ENCODE results near the gene MALL. TPM values are rescaled to one million over a fixed set of nuclear protein-coding genes. Genes with fewer than 3 reads are reported as not detected.
"Not testable (repeated sequence)": the region's sequence is repeated elsewhere in the genome, so short reads cannot be mapped to it uniquely, and the experiment has no call there.

Gene MALL
- total and polyA plus RNA-seq, 12 donors, result 6.8 to 43.6 (median 11.4) TPM

DNA sequence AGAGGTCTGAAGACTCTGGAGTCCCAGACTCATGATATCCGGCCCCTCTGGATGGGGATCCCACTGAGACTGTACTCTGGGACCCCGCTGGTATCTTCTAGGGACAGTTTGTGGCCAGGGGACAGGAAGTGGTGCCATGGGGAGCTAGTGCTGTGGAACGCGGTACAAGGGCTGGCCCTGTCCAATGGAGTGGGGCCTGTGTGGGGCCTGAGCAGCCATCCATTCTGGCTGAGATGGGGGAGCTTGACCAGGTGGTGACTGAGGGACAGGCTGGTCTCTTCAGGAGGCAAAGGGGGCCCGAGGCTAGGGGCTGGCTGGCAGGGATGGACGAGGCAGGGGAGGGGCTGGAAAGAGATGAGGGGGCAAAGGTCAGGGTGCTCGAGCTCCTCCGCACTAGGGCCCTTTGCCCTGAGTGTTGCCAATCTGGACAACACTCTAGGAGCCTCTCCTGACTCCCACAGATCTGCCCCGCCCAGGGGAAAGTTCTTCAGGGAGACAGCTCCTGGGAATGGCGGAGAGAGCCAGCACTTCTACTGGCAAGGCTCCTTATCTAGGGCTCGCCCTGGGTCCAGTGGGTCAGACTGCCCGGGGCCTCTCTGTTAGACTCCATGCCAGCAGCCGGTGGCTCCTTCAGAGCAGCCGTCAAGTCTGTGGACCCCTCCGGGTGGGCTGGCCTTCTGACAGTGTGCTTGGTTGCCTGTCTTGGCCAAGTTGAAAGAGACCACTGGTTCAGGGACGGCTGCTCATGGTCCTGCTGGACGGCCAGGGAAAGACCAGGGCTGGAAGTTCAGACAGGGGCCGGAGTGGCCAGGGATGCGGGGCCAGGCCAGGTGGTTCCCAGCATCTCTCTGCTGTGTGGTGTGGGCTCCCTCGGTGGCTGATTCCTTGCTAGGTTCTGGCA is 12.3 kb downstream of the MALL start:
- Histone ChIP-seq H3K9me3 (peaks cover 0 to 3% (median 0%) of the 10 kb centered on the region in 11 donors), H3K36me3 (peaks cover 0 to 5% (median 0%) of the 10 kb centered on the region in 9 donors), H3K27me3 (no peaks in the 10 kb centered on the region), H3K27ac (peak overlapping the region; percentile 12 to 95 (median 90)), H3K4me1 (peaks cover 6 to 95% (median 44%) of the 10 kb centered on the region in 9 donors), H3K4me3 (no peak overlapping the region)
- ATAC-seq, result no peak
- DNase-seq, result no peak
- TF ChIP-seq, protein P1, sequence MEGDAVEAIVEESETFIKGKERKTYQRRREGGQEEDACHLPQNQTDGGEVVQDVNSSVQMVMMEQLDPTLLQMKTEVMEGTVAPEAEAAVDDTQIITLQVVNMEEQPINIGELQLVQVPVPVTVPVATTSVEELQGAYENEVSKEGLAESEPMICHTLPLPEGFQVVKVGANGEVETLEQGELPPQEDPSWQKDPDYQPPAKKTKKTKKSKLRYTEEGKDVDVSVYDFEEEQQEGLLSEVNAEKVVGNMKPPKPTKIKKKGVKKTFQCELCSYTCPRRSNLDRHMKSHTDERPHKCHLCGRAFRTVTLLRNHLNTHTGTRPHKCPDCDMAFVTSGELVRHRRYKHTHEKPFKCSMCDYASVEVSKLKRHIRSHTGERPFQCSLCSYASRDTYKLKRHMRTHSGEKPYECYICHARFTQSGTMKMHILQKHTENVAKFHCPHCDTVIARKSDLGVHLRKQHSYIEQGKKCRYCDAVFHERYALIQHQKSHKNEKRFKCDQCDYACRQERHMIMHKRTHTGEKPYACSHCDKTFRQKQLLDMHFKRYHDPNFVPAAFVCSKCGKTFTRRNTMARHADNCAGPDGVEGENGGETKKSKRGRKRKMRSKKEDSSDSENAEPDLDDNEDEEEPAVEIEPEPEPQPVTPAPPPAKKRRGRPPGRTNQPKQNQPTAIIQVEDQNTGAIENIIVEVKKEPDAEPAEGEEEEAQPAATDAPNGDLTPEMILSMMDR (IDR thresholded peaks at IDR 0.05), result no peak
- intact Hi-C loops (cut with DNase I), result no loop called here
- WGBS, 2 donors, result 81 to 87% methylated on average over 19 to 20 of the region's 20 CpGs

DNA sequence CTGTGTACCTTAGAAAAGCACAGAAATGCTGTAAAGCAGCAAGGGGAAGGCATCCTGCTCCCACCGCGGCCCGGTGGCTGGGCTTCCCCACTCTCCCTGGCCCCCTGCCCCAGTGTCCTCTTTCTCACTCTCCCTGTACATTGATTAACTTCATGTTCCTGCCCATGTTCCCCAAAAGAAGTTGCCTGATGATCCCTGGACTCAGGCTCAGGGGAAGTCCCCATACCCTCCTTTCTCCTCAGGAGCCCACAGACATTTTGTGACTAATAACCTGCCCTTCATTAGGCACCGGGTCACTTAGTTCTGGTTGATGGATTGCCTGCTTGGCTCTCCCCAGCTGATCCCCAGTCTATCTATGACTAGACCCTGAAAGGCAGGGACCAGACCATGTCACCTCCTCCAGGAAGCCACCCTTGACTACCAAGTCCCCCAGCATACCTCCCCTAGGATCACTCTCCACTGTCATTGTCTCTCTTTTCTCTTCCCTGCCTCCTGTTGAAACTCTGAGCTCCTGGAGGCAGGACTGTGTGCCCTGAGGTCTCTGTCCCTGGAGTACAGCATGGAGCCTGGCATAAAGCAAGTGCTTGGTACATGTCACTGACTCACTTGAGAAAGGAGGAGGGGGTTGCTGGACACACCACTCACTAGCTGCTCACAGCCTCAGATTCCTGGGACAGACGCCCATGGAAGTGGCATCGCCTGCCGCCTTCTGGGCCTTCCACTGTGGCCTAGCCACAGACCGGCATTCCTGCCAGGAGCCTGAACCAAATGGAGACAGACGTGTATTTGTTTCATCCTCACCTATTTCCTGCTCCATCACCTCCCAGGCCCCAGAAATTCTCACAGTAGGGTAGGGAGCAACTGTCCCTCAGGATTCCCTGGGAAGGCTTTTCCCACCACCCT is 13.5 kb downstream of the MALL start:
- H3K9me3 ChIP-seq, result peaks cover 0 to 2% (median 0%) of the 10 kb centered on the region in 11 donors
- H3K4me1 ChIP-seq, result peaks cover 6 to 91% (median 44%) of the 10 kb centered on the region in 9 donors
- no peak for DNase-seq
- peak overlapping the region in 3 of 10 donors; percentile 7 to 15 (median 11) for H3K4me3 ChIP-seq
- ATAC-seq, result no peak
- WGBS, 2 donors, result 67 to 69% methylated on average over 9 of the region's 9 CpGs
- H3K27me3 ChIP-seq, result no peaks in the 10 kb centered on the region
- peaks cover 0 to 5% (median 0%) of the 10 kb centered on the region in 9 donors for H3K36me3 ChIP-seq
- H3K27ac ChIP-seq, result peak overlapping the region; percentile 8 to 95 (median 90)
- TF ChIP-seq, protein P1 (IDR thresholded peaks at IDR 0.05), result no peak
- intact Hi-C loops (cut with DNase I), result loop anchor here in 1 of 10 donors (1.0 kb wide), 1 partner anchor 14 kb away; no protein-coding TSS in a partner anchor

DNA sequence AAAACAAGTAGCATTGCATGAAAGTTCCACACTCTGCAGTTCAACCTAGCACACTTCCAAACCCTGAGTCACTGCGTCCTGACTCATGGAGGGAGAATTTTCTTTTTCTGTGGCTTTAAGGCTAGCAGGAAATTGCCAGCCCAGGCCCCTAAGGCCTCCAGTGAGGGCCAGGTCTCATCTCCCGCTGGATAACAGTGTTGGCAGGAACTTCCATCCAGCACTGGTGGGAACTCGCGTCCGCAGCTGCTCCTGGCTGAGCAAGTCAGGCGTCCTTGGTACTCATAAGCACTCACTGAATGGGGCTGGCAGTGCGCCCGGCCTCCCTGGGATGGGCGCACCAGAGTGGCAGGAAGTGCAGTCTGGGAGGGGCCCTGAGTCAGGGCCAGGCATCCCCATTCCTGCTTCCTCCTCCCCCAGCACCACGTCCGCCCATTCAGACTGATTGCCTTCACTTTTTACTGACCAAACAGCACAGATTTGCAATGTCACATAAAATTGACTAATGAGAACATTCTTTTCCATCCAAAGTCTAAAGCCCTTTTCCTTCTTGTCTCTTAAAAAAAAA is 14.3 kb downstream of the MALL start:
- intact Hi-C loops (cut with DNase I), result loop anchor here in 1 of 10 donors (1.0 kb wide), 1 partner anchor 15 kb away; no protein-coding TSS in a partner anchor
- Histone ChIP-seq H3K27ac (peak overlapping the region; percentile 78 to 95 (median 90)), H3K4me3 (peak overlapping the region in 4 of 10 donors; percentile 7 to 21 (median 13)), H3K27me3 (no peaks in the 10 kb centered on the region), H3K4me1 (peaks cover 6 to 91% (median 40%) of the 10 kb centered on the region in 9 donors), H3K36me3 (peaks cover 0 to 5% (median 0%) of the 10 kb centered on the region in 9 donors), H3K9me3 (no peaks in the 10 kb centered on the region)
- 2 to 3% methylated on average over 11 of the region's 11 CpGs for WGBS, 2 donors
- peak; percentile 92 to 97 (median 96) for ATAC-seq
- peak; percentile 95 to 96 for DNase-seq
- TF ChIP-seq, protein P1 (IDR thresholded peaks at IDR 0.05), result no peak

DNA sequence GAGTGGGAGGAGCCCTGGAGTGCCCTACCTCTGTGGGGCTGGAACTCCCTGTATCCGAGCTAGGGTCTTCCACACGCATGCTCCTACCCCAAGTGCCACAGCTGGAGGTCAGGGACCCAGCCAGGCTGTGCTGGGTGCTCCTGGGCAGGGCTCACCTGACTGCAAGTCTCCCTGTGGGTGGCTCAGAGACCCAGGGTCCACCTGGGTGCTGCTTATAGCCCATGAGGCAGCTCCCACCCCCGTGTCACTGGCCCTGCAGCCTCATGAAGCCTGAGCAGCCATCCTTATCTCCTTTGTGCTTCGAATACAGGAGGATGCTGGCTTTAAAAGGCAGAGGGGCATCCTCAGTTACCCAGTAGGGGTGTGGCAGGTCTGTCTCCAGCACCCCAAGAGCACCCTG is 14.7 kb downstream of the MALL start:
- peak overlapping the region in 3 of 10 donors; percentile 2 to 21 (median 11) for H3K4me3 ChIP-seq
- DNase-seq (peak in 1 of 2 donors; percentile 15), ATAC-seq (peak in 5 of 8 donors; percentile 0 to 16 (median 3))
- not testable (repeated sequence) for H3K9me3 ChIP-seq, H3K36me3 ChIP-seq, H3K27me3 ChIP-seq
- peaks cover 6 to 91% (median 37%) of the 10 kb centered on the region in 9 donors for H3K4me1 ChIP-seq
- intact Hi-C loops (cut with DNase I), result loop anchor here in 1 of 10 donors (1.0 kb wide), 1 partner anchor 15 kb away; no protein-coding TSS in a partner anchor
- H3K27ac ChIP-seq, result peak overlapping the region; percentile 78 to 95 (median 90)
- WGBS, 2 donors, result 56 to 60% methylated on average over 4 of the region's 4 CpGs
